Activated T-cell treated with anti-CD3 and anti-CD28 coated beads, Interleukin-2, amount 50 U/mL, for 1 hour (primary cell): ENCODE results near the gene LHX2.

ENCODE experiments used
- DNase-seq: peaks from one replicate; pipeline ENCODE4 v3.0.0-alpha.2; 2020

Gene LHX2

DNA sequence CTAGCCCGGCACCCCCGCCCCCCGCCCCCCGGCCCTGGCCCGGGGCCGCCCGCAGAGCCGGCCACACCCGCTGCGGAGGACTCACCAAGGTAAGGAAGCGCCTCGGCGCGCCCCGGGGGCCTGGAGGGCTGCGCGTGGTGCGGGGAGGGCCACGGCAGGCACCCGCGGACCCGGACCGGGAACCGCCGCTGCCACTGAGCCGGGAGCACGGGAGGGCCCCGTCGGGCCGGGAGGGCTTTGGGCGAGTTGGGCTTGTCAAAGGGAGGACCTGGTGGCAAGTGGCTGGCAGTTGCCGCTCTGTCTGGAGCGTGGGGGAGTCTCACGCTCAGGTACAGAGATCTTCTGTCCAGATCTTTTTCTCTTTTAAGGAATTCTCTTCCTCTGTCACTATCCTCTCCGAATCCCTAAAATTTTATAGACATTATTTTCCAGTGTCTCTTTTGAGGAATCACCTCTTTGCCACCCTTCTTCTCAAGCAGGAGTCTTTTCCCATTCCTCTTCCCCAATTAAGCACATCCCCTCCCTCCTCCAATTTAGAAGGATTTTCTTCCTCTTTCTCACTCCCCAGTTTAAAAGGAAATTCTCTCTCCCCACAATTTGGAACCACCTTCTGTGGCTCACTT lies 11.3 kb upstream of the LHX2 start:
- DNase-seq = no peak

DNA sequence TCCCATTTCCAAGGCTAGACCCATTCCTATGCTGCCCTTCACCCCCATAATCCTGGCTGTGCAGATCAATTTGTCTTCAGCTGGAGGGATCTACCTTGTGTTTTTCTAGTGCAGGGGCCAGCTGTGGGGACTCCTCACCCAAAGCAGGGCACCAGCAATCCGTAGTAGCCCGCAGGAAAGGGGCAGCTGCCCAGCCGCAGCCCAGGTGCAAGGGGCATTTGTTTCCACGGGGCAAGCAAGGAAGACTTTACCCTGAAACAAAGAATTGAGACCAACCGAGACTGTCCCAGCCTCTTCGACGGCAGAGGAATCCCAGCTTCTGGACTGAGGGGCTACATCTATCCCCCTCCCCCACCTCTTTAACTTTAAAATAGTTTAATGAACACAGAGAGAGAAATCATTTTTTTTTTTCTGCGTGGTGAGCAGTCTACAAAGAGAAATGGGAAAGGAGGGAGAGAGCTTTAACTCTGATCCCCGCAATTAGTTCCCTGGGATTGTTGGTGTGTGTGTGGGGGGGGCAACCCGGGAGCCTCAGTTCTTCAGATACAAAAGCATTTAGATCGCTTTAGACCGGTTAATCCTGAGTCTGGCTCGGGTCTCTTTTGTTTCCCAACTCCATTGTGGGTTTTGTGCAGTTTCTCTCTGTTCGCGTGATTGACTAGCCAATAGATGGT lies 10.6 kb upstream of the LHX2 start:
- no peak for DNase-seq

DNA sequence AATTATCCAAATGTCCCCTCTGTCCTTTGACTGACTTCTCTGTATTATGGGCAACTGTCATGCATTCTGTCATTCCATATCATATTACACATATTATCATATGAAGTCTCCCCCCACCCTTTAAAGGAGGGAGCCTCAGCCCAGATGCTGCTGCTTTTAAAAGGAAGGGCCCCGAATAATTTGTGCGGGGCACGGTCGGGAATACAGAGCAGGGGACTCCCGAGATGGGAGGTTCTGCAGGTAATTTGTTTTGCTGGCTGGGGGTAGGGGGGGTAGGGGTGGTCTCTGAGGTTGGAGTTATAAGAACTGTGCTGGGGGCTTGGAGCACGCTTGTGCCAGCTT lies 10.1 kb upstream of the LHX2 start:
- DNase-seq = no peak

DNA sequence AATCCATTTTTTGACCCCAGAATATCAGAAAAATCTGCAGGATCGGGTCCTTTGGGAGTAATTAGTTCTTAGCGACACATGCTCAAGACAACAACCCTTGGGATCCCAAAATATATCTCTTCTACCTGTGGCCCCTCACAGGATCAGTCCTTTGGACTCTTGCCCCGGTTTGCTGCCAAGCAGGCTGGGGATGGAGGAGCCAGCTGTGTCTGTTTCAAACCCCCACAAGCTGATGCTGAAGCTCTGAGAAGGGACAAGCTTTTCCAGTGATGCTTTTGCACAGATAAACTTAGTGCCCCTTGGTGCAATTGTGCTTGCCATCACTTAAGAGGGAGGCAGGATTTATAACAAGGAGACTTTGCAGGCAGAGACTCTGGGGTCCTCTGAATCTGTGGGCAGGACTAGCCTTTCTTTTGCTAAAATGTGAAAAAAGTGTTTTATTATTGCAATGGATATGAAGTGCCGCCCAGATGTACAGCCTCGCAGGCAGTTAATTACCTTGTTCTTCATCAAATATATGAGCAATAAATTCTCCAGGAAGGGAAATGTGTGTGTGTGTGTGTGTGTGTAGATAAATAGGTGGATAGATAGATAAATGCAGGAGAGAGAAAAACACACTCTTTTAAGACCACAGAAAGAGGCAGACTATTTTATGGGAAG lies 9.6 kb upstream of the LHX2 start:
- DNase-seq = no peak

DNA sequence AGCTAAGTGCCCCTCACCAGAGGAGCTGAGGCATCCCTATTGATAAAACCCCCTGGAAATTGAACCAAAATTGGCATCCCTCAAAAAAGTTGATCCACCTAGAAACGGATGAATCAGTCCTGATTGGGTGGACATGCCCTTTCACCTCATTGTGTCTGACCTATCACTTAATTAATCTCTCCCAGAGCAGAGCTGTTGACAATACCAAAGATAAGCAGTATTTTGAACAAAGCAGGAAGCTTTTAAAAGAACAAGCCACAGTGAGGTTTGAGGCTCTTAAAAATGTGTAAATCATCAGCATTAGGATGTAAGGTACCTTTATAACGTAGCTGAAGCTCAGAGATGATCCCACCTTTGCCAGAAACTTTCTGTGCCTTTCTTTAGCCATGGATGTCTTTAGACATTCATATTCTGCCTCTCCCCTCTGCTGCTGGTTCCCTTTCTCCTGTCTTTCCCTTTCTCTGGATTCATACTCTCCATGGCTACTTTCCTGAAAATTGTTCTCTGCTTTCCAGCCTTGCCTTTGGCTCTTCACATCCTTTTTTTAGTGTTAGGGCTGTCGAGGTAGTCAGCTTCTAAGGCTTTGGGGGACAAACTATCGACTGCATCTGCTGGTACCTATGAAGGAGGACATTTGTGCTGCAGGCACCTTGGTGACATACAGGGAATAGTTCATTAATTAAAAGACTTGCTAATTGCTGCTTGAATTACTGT lies 7.8 kb upstream of the LHX2 start:
- DNase-seq = no peak

DNA sequence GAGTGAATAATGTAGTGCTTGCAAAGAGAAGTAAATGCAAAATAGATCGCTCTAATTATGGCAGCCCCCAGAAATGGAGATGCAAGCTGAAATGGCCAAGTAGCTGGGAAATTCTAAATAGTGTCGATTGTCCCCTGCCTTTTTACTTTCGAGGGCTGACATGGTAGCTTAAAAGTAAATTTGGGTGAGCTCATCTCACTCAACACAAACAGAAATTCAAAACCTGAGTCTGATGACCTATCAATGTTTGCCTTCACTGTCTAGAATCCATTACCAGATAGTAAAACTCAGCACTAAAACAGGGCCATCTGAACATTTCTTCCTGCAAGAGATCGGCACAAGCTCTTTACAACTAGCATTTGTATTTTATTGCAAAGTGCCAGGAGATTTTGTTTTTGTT lies 7.0 kb upstream of the LHX2 start:
- DNase-seq = no peak

DNA sequence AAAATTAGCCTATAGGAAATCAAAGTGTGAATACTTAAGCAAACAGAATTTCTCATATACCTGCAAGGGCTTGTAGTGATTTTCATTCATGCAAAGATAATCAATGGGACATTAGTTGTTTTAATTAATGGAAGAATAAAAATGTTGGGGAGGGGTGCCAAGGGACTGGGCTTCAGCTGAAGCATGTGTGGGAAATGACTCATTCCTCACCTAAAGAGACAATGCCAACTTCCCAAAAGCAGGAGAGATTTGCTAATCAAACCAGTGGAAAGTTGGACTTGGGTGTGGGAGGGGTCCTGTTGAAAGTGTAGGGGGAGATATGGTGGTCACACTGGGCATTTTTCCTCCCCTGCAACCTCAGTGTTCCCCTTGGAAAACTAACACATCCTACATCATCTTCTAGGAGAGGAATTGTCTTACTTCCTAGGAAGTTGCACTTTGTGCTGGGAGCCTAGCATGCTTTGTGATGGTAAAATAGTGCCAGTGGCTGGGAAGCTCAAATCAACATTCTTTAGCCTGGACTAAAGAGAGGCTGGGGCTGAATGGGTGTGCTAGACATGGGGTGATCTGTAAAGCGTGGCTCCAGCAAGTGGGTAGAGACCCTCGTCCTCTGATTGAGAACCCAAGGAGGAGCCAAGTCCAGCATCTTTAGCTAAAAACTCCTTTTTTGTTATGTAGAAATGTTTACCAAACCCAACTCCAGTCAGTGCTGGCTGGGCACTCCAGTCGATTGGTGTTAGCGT lies 6.4 kb upstream of the LHX2 start:
- DNase-seq = no peak

DNA sequence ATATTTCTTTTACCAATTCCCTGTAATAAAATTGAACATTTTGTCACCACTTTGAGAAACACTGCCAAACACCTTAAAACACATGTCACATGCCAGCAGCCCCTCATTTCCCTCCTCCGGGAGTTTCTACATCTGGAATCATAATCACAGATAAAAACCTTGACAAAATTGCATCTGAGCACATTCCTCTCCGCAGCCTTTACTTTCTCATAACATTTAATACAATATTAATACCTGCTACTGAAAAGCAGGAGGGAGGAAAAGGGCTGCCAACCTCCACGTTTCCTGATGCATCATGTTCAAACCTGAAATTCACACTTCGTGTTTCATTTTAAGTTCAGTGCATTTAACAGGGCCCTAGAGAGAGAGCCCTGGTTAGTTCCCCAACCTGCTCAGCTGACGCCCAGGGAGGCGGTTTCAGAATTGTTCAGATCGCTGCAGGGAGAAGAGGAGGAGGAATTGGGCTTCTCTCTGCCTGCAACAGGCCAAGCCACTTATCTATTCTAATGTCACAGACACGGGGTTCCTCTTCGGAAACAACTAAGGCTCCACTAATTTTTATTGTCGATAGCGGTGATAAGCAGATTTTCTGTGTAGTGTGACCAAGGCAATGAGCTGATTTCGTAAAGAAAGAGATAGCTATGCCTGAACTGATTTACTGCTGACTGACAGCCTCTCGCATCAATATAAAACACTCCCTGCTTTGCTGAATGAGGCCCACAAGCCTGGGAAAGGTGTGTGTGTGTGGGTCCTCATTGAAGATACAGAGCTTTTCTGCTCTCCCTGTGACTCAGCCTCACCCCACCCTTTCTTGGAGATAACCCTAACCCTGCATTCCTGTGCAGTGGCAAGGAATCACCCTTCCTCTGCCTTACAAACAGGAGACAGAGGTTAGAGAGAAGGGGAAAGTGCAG lies 4.9 kb upstream of the LHX2 start:
- no peak for DNase-seq

DNA sequence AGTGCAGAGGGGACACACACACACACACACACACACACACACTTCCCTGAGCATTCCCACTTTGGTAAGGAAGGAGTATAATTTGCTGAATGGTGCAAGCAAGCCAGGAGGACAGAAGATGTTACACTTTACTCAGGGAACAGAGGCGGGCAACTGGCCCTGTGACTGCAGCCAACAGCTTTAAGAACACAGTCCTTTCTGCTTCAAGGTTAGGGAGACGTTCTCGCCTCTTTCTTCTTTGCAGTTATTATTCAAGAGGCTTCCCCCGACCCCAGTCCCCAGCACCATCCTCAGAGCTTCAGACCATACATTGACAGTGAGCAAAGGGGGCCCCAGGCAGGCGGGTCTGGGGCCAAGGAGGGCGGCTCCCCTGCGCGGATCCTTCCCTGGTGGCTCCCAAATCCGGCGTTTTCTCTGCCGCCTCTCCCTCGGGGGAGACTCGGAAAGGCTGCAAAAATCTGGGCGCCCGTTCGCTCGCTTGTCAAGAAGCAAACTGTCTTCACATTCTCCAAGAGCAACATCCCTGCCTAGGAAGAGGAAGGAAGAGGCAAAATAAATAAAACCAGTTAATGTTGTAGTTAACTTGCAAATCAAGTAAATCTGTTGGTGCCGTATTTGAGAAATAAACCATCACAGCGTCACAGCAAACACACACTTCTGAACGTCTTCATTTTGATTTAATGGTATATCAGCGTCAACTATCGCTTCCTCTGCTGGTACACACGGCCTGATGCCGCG lies 3.8 kb upstream of the LHX2 start:
- DNase-seq = no peak

DNA sequence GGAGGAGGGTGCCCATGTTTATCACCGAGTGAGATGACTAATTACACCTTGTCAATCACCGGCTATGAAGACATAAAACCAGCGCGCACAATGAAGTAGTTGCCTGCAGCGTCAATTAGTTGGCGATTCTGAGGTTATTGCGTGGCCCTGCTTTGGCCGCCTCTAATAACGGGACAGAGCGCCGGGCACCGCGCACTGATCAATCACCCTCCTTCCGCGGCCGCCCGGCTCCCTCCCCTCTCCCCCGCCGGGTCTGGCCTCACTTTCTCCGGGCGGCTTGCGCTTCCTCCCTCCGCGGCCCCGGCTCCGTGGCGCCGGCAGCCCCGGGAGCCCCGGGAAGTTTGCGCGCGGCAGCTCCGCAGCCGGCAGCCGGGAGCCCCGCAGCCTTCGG lies 3.3 kb upstream of the LHX2 start:
- no peak for DNase-seq

DNA sequence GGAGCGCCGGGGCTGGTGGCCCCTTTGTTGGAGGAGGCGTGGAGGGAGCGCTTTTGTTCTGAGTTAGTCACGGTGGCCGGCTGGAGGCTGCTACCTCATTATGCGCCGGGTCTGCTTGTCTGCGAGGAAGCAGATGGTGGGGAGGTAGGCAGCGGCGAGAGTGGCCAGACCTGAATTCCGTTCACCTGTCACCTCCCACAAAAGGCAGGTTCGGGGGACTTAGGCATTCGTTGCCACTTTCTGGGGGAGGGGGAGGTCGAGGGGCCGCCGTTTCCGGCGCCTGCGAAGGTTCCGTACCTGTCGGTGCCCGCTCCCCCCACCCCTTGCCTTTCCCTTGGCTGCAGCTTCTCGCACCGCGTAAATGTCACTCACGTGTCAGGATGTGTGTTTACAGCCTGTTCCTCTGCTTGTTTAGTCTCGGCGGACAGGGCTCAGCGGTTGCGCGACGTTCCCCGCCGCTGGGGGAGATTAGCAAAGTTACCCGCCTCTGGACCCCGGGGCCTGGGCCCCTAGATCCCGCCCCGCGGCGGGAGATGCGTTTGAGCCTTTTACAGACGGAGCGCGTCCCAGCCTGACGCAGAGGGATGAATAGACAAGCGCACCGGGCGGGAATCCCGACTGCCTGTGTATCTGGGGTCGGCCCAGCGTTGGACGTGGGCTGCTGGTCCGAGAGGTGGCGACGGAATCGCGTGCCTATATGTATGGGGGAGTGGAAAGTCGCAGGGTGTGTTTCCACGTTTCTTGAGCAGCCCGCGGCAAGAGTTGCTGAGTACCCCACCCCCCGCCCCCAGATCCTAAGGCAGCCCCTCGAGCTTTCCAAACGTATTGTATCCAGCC lies 2.7 kb upstream of the LHX2 start:
- DNase-seq = no peak

DNA sequence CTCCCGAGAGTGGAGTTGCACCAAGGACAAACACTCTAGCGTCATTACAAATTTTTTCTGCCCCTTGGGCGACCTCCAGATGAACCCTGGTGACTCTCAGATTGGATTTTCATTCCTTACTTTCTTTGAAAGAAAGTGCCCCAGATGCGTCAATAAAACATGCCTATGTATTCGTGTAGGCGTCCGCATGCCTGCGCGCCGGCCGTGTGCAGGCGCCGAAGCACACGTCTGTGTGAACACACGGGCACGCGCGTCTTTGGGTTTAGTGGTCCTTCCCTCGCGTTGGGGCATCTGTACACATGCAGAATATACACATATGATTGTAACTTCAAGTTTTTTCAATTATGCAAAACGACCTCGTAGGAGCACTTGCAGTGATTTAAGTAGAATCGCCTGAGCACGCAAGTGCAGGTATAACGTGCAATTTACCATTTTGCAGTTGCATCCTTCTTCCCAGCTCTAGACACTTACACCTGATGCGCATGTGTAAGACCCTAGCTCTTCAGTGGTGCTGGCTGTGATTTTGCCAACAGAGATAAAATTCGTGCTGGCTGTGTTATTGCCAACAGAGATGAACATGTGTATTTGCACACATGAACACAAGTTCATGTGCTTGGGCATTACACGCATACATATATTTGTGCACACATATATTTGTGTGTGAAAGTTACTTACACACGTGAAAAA lies 1.9 kb upstream of the LHX2 start:
- no peak for DNase-seq

DNA sequence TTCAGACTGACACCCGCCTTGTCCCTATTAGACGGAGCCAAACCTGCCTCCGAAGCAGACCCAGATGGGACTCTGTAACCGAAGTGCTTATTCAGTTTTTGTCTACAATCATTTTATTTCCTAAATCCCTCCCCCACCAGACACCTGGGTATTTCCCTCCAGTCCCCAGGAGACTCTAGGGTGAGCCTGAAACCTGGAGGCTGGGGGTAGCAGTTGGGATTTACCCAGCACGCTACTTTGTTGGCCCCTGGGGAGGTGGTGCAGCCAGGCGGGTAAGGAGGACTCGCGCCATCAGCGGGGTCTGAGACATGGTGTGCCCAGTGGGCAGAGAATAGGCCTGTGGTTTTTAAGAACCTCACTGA lies 1.3 kb upstream of the LHX2 start:
- no peak for DNase-seq

DNA sequence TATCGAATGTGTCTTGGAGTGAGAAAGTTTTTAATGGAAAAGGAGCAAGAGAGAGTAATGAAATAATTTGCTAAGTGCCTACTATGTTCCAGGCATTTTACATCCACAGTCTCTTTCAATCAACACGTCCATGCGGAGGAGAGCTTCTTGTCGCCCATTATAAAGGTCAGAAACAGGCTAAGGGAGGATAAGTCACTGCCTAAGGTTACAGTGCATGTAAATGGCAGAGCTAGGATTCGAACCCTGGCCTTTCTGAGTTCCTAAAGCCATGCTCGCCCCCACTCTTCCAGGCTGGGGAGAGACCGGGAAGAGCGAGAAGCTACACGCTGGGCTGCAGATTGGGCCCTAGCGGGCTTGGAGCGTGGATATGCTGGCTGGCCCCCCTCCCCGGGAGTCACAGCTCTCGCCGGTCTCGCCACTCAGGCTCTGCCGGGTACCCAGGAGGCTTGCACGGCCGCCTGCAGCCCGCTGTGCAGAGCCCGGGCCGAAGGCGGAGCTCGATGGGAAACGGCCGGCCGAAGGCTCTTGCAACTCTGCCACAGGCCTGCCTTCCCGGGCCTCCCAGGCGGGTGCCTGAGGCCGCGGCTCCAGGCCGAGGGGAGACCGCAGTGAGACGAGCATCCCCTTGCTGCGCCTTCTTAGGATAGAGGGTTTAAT lies 775 bp upstream of the LHX2 start:
- no peak for DNase-seq

DNA sequence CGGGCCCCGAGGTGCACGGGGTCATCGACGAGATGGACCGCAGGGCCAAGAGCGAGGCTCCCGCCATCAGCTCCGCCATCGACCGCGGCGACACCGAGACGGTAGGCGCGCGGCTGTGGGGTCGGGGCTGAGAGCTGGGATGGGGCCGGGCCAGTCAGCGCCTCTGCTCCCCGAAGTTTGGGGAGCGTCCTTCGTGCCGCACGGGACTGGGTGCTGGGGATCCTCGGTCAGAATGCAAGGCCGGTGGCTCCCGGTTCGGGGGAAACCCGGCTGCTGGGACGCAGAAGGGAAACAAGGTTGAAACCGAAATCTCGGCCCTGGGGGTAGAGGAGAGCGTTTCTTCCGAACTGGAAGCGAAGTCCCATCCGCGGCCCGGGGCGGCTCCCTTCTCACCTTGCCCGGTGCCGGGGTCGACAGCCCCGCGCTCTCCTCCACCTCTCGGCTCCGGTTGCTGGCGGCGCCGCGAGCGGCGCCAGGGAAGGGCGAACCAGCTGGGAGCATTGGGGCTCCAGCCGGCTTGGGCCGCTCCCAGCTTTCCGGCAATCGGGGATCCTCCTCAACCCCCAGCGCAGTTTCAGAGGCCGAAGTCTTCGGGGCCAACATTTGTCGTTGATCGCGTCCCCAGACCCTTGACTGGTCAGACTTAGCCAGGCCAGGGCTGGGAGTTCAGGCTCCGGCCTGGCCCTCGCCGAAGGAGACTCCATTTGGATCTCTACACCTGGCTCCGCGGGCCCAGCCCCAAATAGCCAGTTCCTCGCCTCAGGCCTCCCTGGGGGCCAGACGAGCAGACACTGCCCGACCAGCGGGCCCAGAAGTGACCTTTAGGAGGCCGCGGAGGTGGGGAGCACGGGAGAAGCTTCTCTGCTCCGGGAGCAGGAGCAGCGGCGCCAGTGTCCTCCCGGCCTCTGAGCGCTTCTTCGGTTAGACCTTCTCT lies 1.1 kb downstream of the LHX2 start:
- DNase-seq = no peak

DNA sequence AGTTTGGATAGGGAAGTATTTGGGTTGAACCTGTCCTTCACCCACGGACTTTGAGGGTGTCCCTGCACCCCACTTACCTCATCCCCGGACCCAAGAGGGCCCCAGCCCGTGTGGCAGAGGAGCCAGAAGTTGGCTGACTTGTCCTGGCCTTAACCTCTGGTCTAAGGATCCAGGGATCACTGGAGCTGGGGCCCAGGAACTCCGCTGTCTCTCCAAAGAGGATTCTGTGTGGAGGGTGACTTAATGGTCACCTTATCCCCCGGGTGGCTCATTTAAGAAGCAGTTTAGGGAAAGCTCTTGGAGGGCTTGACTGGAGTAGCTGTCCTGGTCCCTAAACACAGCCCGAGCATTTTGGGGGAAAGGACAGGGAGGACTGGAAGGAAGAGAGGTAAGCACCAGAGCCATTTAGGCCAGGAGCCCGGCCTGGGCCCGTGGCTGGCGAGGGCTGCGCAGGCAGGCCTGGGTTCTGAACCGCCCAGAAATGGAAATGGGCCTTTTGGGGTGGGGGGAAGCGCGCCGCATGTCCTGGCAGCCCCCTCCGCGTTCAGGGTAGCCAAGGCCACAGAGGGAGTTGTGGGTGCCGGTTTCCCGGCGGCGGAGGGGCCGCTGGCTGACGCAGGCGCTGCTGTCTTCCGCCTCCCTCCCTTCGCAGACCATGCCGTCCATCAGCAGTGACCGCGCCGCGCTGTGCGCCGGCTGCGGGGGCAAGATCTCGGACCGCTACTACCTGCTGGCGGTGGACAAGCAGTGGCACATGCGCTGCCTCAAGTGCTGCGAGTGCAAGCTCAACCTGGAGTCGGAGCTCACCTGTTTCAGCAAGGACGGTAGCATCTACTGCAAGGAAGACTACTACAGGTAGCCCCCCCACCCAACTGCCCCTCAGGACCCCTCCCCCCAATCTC lies 2.0 kb downstream of the LHX2 start:
- DNase-seq = no peak
